ENCODE results near the gene CCDC85C. TPM values are rescaled to one million over a fixed set of nuclear protein-coding genes. Genes with fewer than 3 reads are reported as not detected.
"Not testable (repeated sequence)": the region's sequence is repeated elsewhere in the genome, so short reads cannot be mapped to it uniquely, and the experiment has no call there.

Gene CCDC85C
- 25.0 TPM for total RNA-seq

- DNase-seq (ENCODE audit: low spot score) (peak; percentile 58), ATAC-seq (no peak)
These were observed at the start of gene CCDC85C for GRCh38 chr14:99603471-99604277. CCDC85C (minus strand) TSS chr14:99604207; CDS start chr14:99603959, 248 bp downstream.

GRCh38 chr14:99651953-99652746, 48.1 kb upstream of the CCDC85C start:
- ATAC-seq (no peak), DNase-seq (ENCODE audit: low spot score) (no peak)

DNA sequence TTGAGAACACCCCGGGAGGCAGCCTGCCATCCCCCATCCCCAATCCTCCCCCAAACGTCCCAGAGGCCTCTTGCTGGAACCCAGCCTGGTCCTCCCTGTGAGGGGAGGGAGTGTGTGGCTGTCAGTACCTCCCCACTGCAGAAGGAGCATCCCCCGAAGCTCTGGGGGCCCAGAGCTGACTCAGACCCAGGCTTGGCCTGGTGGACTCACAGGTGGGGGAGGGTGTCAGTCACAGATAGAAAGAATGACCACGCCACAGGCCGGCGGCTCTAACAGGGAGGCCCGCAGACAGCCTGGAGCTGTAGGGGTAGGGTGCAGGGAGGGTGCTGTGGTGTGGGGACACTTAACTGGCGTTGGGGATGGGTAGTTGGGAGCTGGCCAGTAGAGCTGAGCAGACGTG, 46.2 kb upstream of the CCDC85C start:
- ATAC-seq (no peak), DNase-seq (ENCODE audit: low spot score) (no peak)

DNA sequence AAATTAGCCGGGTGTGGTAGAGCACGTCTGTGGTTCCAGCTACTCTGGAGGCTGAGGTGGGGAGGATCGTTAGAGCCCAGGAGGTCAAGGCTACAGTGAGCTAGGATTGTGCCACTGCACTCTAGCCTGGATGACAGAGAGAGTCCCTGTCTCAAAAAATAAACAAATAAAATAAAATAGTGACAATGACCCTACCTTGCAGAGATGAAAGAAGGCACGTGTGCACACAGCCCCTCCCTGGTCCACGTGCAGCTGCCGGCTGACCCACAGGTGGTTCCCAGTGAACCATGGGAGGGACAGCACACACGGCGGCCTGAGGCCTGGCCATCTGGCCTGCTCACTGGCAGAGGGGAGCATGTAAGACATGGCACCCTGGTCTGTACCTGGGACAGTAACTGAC, 45.6 kb upstream of the CCDC85C start:
- DNase-seq (ENCODE audit: low spot score): no peak
- ATAC-seq: no peak

DNA sequence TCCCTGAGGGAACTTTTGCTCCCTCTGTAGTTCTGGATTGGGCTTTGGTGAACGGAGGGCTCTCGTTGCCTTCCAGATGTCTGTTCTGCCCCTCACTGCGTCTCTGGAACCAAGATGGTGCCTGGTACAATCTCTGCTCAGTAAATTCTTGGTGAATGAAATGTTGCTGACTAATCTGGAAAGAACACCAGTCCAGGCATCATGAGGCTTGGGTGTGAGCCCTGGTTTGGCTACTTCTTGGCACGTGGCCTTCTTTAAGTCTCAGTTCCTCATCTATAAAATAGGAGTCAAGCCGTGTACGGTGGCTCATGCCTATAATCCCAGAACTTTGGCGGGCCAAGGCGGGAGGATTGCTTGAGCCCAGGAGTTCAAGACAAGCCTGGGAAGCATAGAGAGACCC, 45.2 kb upstream of the CCDC85C start:
- DNase-seq (ENCODE audit: low spot score) (no peak), ATAC-seq (no peak)

- DNase-seq (ENCODE audit: low spot score) (no peak), ATAC-seq (no peak)
These were observed 44.2 kb upstream of the CCDC85C start for GRCh38 chr14:99648027-99648784.

DNA sequence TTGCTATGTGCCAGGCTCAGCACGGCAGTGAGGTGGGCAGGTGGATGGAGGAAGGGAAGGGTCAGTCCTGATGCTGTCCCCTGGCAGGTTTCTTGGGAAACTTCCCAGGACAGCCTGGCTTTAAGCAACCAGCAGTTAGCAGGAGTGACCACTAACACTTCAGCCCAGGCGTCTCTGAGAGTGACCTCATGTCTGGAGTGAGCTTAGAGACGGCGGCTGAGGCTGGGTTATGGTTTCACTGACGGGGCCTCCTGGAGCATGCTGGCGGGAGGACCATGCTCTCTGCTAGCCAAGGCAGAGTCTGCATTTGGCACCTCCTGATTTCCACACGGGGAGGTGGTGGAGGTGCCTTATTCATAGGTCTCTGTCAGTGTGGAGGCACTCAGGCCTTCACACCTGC, 43.4 kb upstream of the CCDC85C start:
- no peak for ATAC-seq

GRCh38 chr14:99645545-99646505, 41.8 kb upstream of the CCDC85C start:
- ATAC-seq (no peak), DNase-seq (ENCODE audit: low spot score) (no peak)

More for the DNA sequence above, 43.4 kb upstream of the CCDC85C start:
- DNase-seq (ENCODE audit: low spot score): no peak

DNA sequence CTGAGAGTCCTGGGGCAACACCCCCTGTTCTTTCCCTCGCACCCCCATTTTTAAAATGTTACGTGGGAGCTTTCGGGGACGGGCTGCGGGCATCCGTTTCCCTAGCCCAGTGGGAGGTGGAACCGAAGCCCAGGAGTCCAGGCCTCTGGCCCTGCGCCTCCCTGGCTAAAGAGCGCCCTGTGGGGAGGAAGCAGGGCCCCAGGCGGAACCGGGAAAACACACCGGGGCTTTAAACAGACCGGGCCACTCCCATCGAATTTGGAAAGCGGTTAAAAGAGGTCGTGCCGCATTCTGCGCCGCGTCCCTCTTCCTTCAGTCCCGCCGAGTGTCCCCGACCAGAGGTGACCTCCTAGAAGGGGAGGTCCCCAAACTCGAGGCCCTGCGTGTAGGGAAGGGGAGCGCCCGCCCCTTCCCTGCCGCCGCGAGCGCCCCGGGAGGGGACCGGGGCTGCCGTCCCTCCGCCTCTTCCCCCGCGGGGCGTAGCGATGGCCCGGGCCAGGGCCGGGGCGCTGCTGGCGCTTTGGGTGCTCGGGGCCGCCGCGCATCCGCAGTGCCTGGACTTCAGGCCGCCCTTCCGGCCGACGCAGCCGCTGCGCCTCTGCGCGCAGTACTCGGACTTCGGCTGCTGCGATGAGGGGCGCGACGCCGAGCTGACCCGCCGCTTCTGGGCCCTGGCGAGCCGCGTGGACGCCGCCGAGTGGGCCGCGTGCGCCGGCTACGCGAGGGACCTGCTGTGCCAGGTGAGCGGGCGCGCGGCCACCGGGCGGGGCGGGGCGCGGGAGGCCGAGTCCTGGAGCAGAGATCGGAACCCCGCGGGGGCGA, 40.9 kb upstream of the CCDC85C start, which contains the start of gene HHIPL1:
Gene HHIPL1, plus strand, starts transcription at position 407 of the 822 bp plus-strand sequence. Its CDS starts 79 bp downstream, at position 486.
- peak; percentile 70 for ATAC-seq
- DNase-seq (ENCODE audit: low spot score): no peak

DNA sequence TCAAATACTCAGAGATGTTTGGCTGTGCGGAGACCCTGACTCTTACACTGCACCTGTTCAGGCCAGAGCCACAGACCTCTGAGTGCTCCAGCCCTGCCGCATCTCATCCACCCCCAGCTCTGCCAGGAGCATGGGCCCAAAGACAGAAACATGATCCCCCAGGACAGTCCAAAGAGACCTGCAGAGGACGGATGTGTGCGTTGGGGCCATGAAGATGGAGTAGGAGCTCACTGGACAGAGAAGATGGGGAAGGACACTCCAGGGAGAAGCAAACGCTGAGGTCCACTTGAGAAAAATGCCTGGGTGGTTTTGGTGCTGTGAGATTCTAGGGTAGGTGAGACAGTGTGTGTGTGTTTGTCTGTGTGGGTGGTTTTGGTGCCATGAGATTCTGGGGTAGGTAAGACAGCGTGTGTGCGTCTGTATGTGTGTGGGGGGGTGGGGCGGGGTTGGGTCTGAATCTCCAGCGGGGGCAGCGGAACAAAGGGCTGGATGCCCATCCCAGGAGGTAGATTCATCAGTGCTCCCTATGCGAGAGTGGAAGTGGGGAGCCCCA, 40.1 kb upstream of the CCDC85C start:
- ATAC-seq (no peak), DNase-seq (ENCODE audit: low spot score) (no peak)

DNA sequence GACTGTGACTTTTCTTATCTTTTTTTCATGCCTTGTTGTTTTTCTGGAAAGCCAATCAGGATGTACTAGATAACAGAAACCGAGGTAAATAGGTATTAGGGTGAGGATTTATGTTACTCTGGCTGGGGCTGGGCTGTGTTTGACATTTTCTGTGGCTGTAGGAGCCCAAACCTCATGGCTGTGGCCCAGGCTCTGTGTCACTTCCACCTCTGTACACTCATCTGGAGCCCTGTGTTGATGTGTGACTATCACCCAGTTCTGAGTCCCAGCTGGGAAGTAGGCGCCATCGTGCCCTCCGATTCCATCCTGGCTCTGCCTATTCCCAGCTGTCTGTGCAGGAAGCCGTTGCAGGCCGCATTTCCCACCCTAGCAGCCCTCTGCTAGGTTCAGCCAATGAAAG, 39.3 kb upstream of the CCDC85C start:
- ATAC-seq: no peak

GRCh38 chr14:99642771-99643170, 38.8 kb upstream of the CCDC85C start:
- not testable (repeated sequence) for DNase-seq (ENCODE audit: low spot score); ATAC-seq

More for the DNA sequence above, 39.3 kb upstream of the CCDC85C start:
- no peak for DNase-seq (ENCODE audit: low spot score)

DNA sequence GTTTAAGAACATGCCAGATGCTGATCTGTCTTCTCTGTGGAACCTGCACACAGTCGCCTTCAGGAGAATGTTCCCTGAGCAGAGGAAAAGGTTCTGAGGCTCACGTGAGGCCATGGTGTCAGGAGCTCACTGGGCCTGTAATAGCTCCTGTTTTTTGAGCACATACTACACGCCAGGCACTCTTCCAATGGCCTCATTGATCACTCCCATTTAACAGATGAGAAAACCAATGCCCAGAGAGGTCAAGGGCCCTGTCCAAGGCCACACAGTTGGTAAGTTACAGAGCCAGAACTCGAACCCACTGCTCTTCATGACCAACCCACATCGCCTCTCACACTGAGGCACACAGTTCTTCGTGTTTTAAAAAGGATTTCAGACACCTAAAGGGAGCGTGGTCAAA, 33.6 kb upstream of the CCDC85C start:
- ATAC-seq (no peak), DNase-seq (ENCODE audit: low spot score) (no peak)

DNA sequence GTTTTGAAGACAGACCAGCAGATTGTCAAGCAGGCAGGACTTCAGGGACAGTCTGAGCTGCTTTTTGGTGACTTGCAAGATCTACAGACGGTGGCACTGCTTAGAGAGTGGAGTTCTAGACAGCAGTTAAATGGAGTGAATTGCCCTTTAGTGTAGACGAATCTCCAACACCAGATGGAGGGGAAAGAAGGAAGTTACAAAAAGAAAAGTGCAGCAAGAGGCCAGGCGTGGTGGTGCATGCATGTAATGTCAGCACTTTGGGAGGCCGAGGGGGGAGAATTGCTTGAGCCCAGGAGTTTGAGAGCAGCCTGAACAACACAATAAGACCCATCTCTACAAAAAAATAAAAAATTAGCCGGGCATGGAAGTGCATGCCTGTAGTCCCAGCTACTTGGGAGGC, 32.5 kb upstream of the CCDC85C start:
- ATAC-seq: no peak
- no peak for DNase-seq (ENCODE audit: low spot score)

- DNase-seq (ENCODE audit: low spot score): no peak
- no peak for ATAC-seq
These were observed 31.1 kb upstream of the CCDC85C start for GRCh38 chr14:99635116-99635515.

GRCh38 chr14:99634443-99634842, 30.4 kb upstream of the CCDC85C start:
- no peak for DNase-seq (ENCODE audit: low spot score)
- no peak for ATAC-seq

DNA sequence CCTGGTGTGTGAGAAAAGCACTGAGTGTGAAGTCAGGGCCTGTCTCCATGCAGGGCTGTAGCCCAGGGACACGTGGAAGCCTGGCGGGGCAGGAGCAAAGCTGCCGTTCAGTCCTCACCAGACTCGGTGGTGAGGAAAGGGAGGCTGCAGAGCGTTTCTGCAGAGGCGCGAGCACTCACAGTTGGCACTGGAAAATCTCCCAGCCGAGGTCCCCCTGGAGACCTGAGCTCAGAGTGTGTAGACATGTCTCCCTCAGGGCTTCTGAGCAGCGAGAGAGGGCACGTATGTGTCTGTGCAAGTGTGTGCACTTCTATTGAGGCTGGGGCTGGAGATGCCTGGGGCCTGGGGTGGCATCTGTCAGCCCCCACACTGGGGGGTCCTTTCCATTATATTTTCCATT, 29.9 kb upstream of the CCDC85C start:
- ATAC-seq (no peak), DNase-seq (ENCODE audit: low spot score) (no peak)

GRCh38 chr14:99633141-99633540, 29.1 kb upstream of the CCDC85C start:
- DNase-seq (ENCODE audit: low spot score): no peak
- no peak for ATAC-seq

Measured in left lobe of liver (tissue), 2 donors.